ENCODE results near the gene DSEL. TPM values are rescaled to one million over a fixed set of nuclear protein-coding genes. Genes with fewer than 3 reads are reported as not detected.
A peak's percentile ranks its signal among the peaks of the same experiment; 100 is the strongest.

DSEL gene
- total and polyA plus RNA-seq, 2 of the 4 experiments (the other 2 are of a cell fraction), result 16.8 to 100 TPM

- Histone ChIP-seq H2AFZ (replicated peaks; ENCODE audit: low read length, poor library complexity) (no peak overlapping the region), H3K4me2 (ENCODE audit: low read depth, low read length) (no peak overlapping the region), H3K23ac (ENCODE audit: low read depth, low read length) (no peak overlapping the region), H3K14ac (replicated peaks; ENCODE audit: low read depth, low read length) (no peak overlapping the region), H2BK120ac (ENCODE audit: low read depth, low read length) (no peak overlapping the region), H2BK15ac (ENCODE audit: low read depth, low read length) (no peak overlapping the region), H3K9me3 (ENCODE audit: control insufficient read depth, insufficient read depth, low read length) (no peaks in the 10 kb centered on the region), H4K8ac (ENCODE audit: low read depth in 2 of 2, low read length in 2 of 2) (no peak overlapping the region), H4K5ac (ENCODE audit: low read depth, low read length) (no peak overlapping the region), H3K27me3 (ENCODE audit: control insufficient read depth, insufficient read depth, low read length) (no peaks in the 10 kb centered on the region), H4K91ac (ENCODE audit: insufficient read depth, low read depth, low read length) (no peak overlapping the region), H3K9ac (ENCODE audit: low read depth, low read length) (no peak overlapping the region), H2BK5ac (ENCODE audit: low read depth, low read length, poor library complexity, severe bottlenecking) (no peak overlapping the region), H3K79me1 (ENCODE audit: low read depth in 1 of 2, low read length in 2 of 2) (no peaks in the 10 kb centered on the region), H2AK9ac (replicated peaks; ENCODE audit: low read depth, low read length, poor library complexity) (no peak overlapping the region), H3K56ac (ENCODE audit: extremely low read depth, insufficient read depth, low read length) (no peak overlapping the region), H3K4me3 (ENCODE audit: insufficient read depth, low read depth, low read length) (no peak overlapping the region), H3K4ac (ENCODE audit: low read depth, low read length) (no peak overlapping the region), H2BK20ac (ENCODE audit: low read depth, low read length) (no peak overlapping the region), H4K20me1 (ENCODE audit: insufficient read depth, low read length) (no peaks in the 10 kb centered on the region), H3K36me3 (ENCODE audit: control insufficient read depth, insufficient read depth, low read length) (no peaks in the 10 kb centered on the region), H2AK5ac (ENCODE audit: low read depth, low read length) (no peak overlapping the region), H3K27ac (ENCODE audit: insufficient read depth, low read length) (no peak overlapping the region), H3K4me1 (ENCODE audit: control insufficient read depth, insufficient read depth, low read length) (no peaks in the 10 kb centered on the region; the same call in 1 of the 2 replicates), H3K18ac (ENCODE audit: low read depth, low read length) (no peak overlapping the region), H3K9me1 (ENCODE audit: insufficient read depth, low read length) (no peaks in the 10 kb centered on the region)
- ChIA-PET CTCF (interaction anchor here (0.7 kb wide), 1 partner anchor 881 kb away, joined by 5 read pairs; no protein-coding TSS in a partner anchor), POLR2A (ENCODE audit: unreplicated experiment) (no interaction called here)
- in situ Hi-C loops (cut with MboI; ENCODE audit: low sequenced_read_pairs) (no loop called here), dilution Hi-C loops (cut with HindIII; ENCODE audit: low sequenced_read_pairs, unreplicated experiment) (no loop called here), intact Hi-C loops (cut with micrococcal nuclease) (no loop called here)
- ATAC-seq (ENCODE audit: low read depth), result peak; percentile 35; the same call in 1 of the 2 replicates
- DNase-seq, result peak; percentile 19
- BruUV-seq (replicated peaks), result no TSS peak
- TF ChIP-seq MAFK (IDR thresholded peaks at IDR 0.05; ENCODE audit: low read depth, low read length) (no peak), MAZ (IDR thresholded peaks at IDR 0.05; ENCODE audit: borderline replicate concordance, low read depth, low read length) (no peak), MXI1 (IDR thresholded peaks at IDR 0.05; ENCODE audit: borderline replicate concordance, low read depth, low read length) (no peak), POLR2A (IDR thresholded peaks at IDR 0.05; ENCODE audit: low read depth, low read length) (no peak), RAD21 (IDR thresholded peaks at IDR 0.05; ENCODE audit: low read length) (no peak), SMC3 (IDR thresholded peaks at IDR 0.05; ENCODE audit: low read depth, low read length) (no peak)
- WGBS, 2 experiments (ENCODE audit: extremely low coverage in 2 of 2, insufficient read length in 1 of 2), result no CpG with 5 or more reads among the region's 4 CpGs
Measured at GRCh38 chr18:67549946-67550345, 33.4 kb upstream of the DSEL start.

All from IMR-90 (cell line).